HepG2 (cell line): ENCODE data around the gene VAPB. TPM values are rescaled to one million over a fixed set of nuclear protein-coding genes. Genes with fewer than 3 reads are reported as not detected.

Experiments used
- ATAC-seq: fragments of 200-7000 bp; cut with Tn5 transposase; 3 replicates; pipeline ENCODE4 v1.9.1; 2020; ENCODE audit warnings: mild to moderate bottlenecking, moderate library complexity
- BruUV-seq: library from RNA; stranded (reverse); fragments of 400-500 nt; replicated peaks from 2 replicates; lab custom pipeline; 2021; lab: Mats Ljungman, UMichigan
- CTCF ChIA-PET: fragments of 300-600 bp; formaldehyde crosslinking; extraction: SDS; loops from one replicate; lab custom pipeline; 2021; ENCODE audit warnings: low total read pairs, inconsistent platforms, low intra/inter-chr PET ratio; lab: Yijun Ruan, JAX
- POLR2A ChIA-PET: fragments of 350-600 bp; sonication (Branson Sonifier 250); formaldehyde crosslinking; loops from one replicate; lab custom pipeline; 2020; ENCODE audit warnings: antibody characterized with exemption, inconsistent platforms; lab: Yijun Ruan, JAX
- DNase-seq: peaks from one replicate; pipeline ENCODE4 v3.0.0-alpha.2; 2015; ENCODE audit warnings: low spot score
- FAIRE-seq: peaks from 3 replicates; lab custom pipeline; 2011; peaks lifted over from hg19 to GRCh38; lab: Jason Lieb, UNC
- H2AFZ ChIP-seq: one replicate; pipeline ENCODE4 v1.6.1; 2011; ENCODE audit warnings: low read length, inconsistent platforms
- H3K27ac ChIP-seq: fragments of 300-600 bp; 3 replicates; pipeline ENCODE4 v1.8.0; 2011; ENCODE audit warnings: mixed run types, mild to moderate bottlenecking, mixed read lengths, low read length, inconsistent platforms; ENCODE audit not compliant: insufficient read depth; ENCODE audit errors: extremely low read length
- H3K27me3 ChIP-seq, 2 experiments: fragments of 200-600 bp in 1 of 2; 2 replicates in 1 of 2; 3 replicates in 1 of 2; pipeline versions ENCODE4 v1.6.0 to v1.8.0; 2011; ENCODE audit warnings: low read length in 2 of 2, mild to moderate bottlenecking in 2 of 2, moderate library complexity in 2 of 2, inconsistent platforms in 1 of 2; ENCODE audit not compliant: insufficient read depth in 2 of 2, control insufficient read depth in 1 of 2
- H3K36me3 ChIP-seq, 2 experiments: fragments of 200-600 bp in 1 of 2; replicated peaks in 1 of 2; 2 replicates in 1 of 2; 3 replicates in 1 of 2; pipeline versions ENCODE4 v1.5.1 to v1.8.0; 2011; ENCODE audit warnings: low read length in 2 of 2, inconsistent platforms in 1 of 2; ENCODE audit not compliant: insufficient read depth in 2 of 2, control insufficient read depth in 1 of 2
- H3K4me1 ChIP-seq: 2 replicates; pipeline ENCODE4 v1.5.1; 2012; ENCODE audit warnings: low read length, inconsistent platforms; ENCODE audit not compliant: insufficient read depth
- H3K4me2 ChIP-seq: 2 replicates; pipeline ENCODE4 v1.6.0; 2011; ENCODE audit warnings: low read depth, low read length, inconsistent platforms
- H3K4me3 ChIP-seq, 3 experiments: fragments of 200-600 bp in 1 of 3; sonication (generic), shearing (Covaris generic) in 1 of 3; replicated peaks in 1 of 3; 2 replicates each; pipeline ENCODE4 v1.5.1; 2011 to 2016; ENCODE audit warnings: low read length in 3 of 3, inconsistent platforms in 2 of 3, low read depth in 2 of 3, mild to moderate bottlenecking in 2 of 3, control low read depth in 1 of 3, mixed read lengths in 1 of 3; ENCODE audit not compliant: insufficient read depth in 1 of 3
- H3K79me2 ChIP-seq: one replicate; pipeline ENCODE4 v1.6.1; 2011; ENCODE audit warnings: low read length, inconsistent platforms; ENCODE audit not compliant: insufficient read depth
- H3K9ac ChIP-seq: 2 replicates; pipeline ENCODE4 v1.6.0; 2011; ENCODE audit warnings: mild to moderate bottlenecking, low read depth, low read length, inconsistent platforms; ENCODE audit not compliant: insufficient read depth
- H3K9me3 ChIP-seq: 2 replicates; pipeline ENCODE4 v1.5.1; 2012; ENCODE audit warnings: mild to moderate bottlenecking, low read length
- H4K20me1 ChIP-seq: 2 replicates; pipeline ENCODE4 v1.6.0; 2011; ENCODE audit warnings: inconsistent platforms, mild to moderate bottlenecking, low read length, moderate library complexity; ENCODE audit not compliant: insufficient read depth
- KDM1A ChIP-seq: IDR thresholded peaks from 2 replicates; pipeline ENCODE4 v1.6.1; 2016; ENCODE audit warnings: missing compliant biosample characterization
- PCBP1 ChIP-seq: fragments of 200-400 bp; formaldehyde crosslinking; IDR thresholded peaks from 2 replicates; pipeline ENCODE4 v1.6.1; 2017; ENCODE audit warnings: mild to moderate bottlenecking, low read depth, low read length, borderline replicate concordance
- THRA ChIP-seq: sonication (generic); formaldehyde crosslinking; IDR thresholded peaks from 2 replicates; pipeline ENCODE4 v1.4.0; 2020; ENCODE audit warnings: missing genetic modification reagents, borderline replicate concordance
- WGBS: methylation state at CpG from one replicate; pipeline ENCODE4 v1.1.6; 2017; ENCODE audit warnings: low lambda C conversion rate; 5-methylcytosine and 5-hydroxymethylcytosine counted together
- in situ Hi-C: cut with HindIII; loops from 2 replicates; pipeline ENCODE4 v1.10.0; 2017; ENCODE audit warnings: low pct_unique_long_range_greater_than_20kb; ENCODE audit not compliant: extremely low pct_ligation_motif_present
- intact Hi-C: fragments of 100-400 bp; cut with micrococcal nuclease; formaldehyde crosslinking; loops from one replicate; pipeline ENCODE4 v1.10.0; 2022; ENCODE audit not compliant: unreplicated experiment
- polyA plus RNA-seq, 8 experiments: library from polyadenylated mRNA; depleted of rRNA in 3 of 8; stranded (reverse) in 7 of 8; unstranded in 1 of 8; fragments of >200 nt; fragmentation: Illumina TruSeq in 4 of 8; extraction: Trizol in 4 of 8; gene quantifications; 2 replicates each; pipeline versions ENCODE4 v1.2.1 to v1.2.3, GENCODE V29; 2011 to 2016; ENCODE audit warnings: low read depth in 4 of 8, missing spikeins in 1 of 8, mixed read lengths in 1 of 8; ENCODE audit not compliant: insufficient read depth in 1 of 8
- total RNA-seq, 5 experiments: library from RNA; depleted of rRNA; stranded (reverse); fragments of >200 nt; fragmentation: Illumina TruSeq; extraction: Trizol; gene quantifications; 2 replicates each; pipeline ENCODE4 v1.2.3, GENCODE V29; 2016; ENCODE audit warnings: low read depth in 1 of 5

Gene VAPB
- total and polyA plus RNA-seq, 2 of the 13 experiments (the other 11 are each of a cell fraction or from before 2014, with no cell fraction given) = 18.6 to 48.5 TPM

GRCh38 chr20:58464838-58465237, 75.8 kb downstream of the VAPB start (continued):
- no peak for TF ChIP-seq KDM1A (CRISPR knock-in tag)

- CTCF ChIA-PET = no interaction called here
- Histone ChIP-seq H3K9ac (no peak overlapping the region), H3K27me3 (peaks cover 0 to 20% of the 10 kb centered on the region in 2 experiments; a peak in 4 of 5 replicates), H3K4me1 (no peaks in the 10 kb centered on the region), H3K36me3 (no peaks in the 10 kb centered on the region), H2AFZ (no peak overlapping the region), H3K4me2 (no peak overlapping the region), H3K79me2 (no peaks in the 10 kb centered on the region), H4K20me1 (no peaks in the 10 kb centered on the region; the same call in 1 of the 2 replicates), H3K9me3 (no peaks in the 10 kb centered on the region), H3K27ac (no peak overlapping the region), H3K4me3 (no peak overlapping the region)
- DNase-seq (no peak), ATAC-seq (no peak), FAIRE-seq (no peak)
- in situ Hi-C loops = no loop called here
- WGBS = 57% methylated on average over 22 of the region's 27 CpGs
- TF ChIP-seq PCBP1 (0 out of 2 replicates have a peak, but pooled peaks have one; percentile 10), THRA (CRISPR knock-in tag) (no peak)
- BruUV-seq = no TSS peak
- POLR2A ChIA-PET = no interaction called here
- intact Hi-C loops = no loop called here
Measured at GRCh38 chr20:58466095-58466708, 77.2 kb downstream of the VAPB start.
